H1 (cell line): ENCODE results near the gene USH1C. TPM values are rescaled to one million over a fixed set of nuclear protein-coding genes. Genes with fewer than 3 reads are reported as not detected.

Source experiments
- CTCF ChIA-PET: fragments of 300-600 bp; sonication (Branson Sonifier 250); formaldehyde crosslinking; loops from one replicate; lab custom pipeline; 2021; ENCODE audit not compliant: partially characterized antibody; lab: Charles Lee
- POLR2A ChIA-PET: fragments of 300-600 bp; sonication (Branson Sonifier 250); formaldehyde crosslinking; loops from one replicate; lab custom pipeline; 2021; ENCODE audit warnings: inconsistent platforms; ENCODE audit not compliant: partially characterized antibody; lab: Charles Lee
- DNase-seq, 2 experiments: peaks; one replicate each; pipeline versions ENCODE4 v3.0.0 to v3.0.0-alpha.2; 2010 to 2022; ENCODE audit warnings: low spot score in 2 of 2, low read depth in 1 of 2, mixed read lengths in 1 of 2
- FAIRE-seq: peaks from 2 replicates; lab custom pipeline; 2011; peaks lifted over from hg19 to GRCh38; lab: Jason Lieb, UNC
- H2AFZ ChIP-seq: 2 replicates; pipeline ENCODE4 v1.8.1; 2012; ENCODE audit warnings: low read length, inconsistent platforms
- H2AK5ac ChIP-seq: 2 replicates; pipeline ENCODE4 v1.6.1; 2013; ENCODE audit warnings: low read depth, low read length
- H2BK120ac ChIP-seq: replicated peaks from 2 replicates; pipeline ENCODE3; 2013; ENCODE audit warnings: low read depth, low read length, inconsistent platforms
- H2BK12ac ChIP-seq: 2 replicates; pipeline ENCODE4 v1.6.1; 2013; ENCODE audit warnings: low read depth, low read length
- H2BK15ac ChIP-seq: 2 replicates; pipeline ENCODE4 v1.6.1; 2013; ENCODE audit warnings: low read length
- H2BK20ac ChIP-seq: 2 replicates; pipeline ENCODE4 v1.6.1; 2013; ENCODE audit warnings: low read length
- H2BK5ac ChIP-seq: 2 replicates; pipeline ENCODE4 v1.6.1; 2013; ENCODE audit warnings: low read depth, low read length
- H3K14ac ChIP-seq: 2 replicates; pipeline ENCODE4 v1.6.1; 2013; ENCODE audit warnings: inconsistent platforms; ENCODE audit not compliant: insufficient read length
- H3K18ac ChIP-seq: 2 replicates; pipeline ENCODE4 v1.6.1; 2013; ENCODE audit warnings: low read length; ENCODE audit errors: extremely low read depth
- H3K23ac ChIP-seq: 2 replicates; pipeline ENCODE4 v1.6.1; 2013; ENCODE audit warnings: inconsistent platforms; ENCODE audit not compliant: insufficient read length
- H3K23me2 ChIP-seq: 2 replicates; pipeline ENCODE4 v1.6.1; 2013; ENCODE audit warnings: low read depth, low read length
- H3K27ac ChIP-seq: 2 replicates; pipeline ENCODE4 v1.6.1; 2011; ENCODE audit warnings: low read depth, low read length, inconsistent platforms
- H3K27me3 ChIP-seq, 4 experiments: replicated peaks in 1 of 4; 1 replicate in 1 of 4; 2 replicates in 3 of 4; pipeline versions ENCODE4 v1.6.1 to v1.8.1; 2011 to 2013; ENCODE audit warnings: low read length in 3 of 4, mild to moderate bottlenecking in 3 of 4, inconsistent platforms in 2 of 4, mixed read lengths in 2 of 4, moderate library complexity in 1 of 4; ENCODE audit not compliant: control insufficient read depth in 3 of 4, insufficient read depth in 3 of 4; ENCODE audit errors: extremely low read depth in 1 of 4
- H3K36me3 ChIP-seq, 4 experiments: 2 replicates each; pipeline versions ENCODE4 v1.6.1 to v1.8.1; 2011 to 2013; ENCODE audit warnings: mild to moderate bottlenecking in 4 of 4, low read length in 3 of 4, moderate library complexity in 2 of 4, control low read depth in 1 of 4, inconsistent platforms in 1 of 4; ENCODE audit not compliant: insufficient read depth in 4 of 4, control insufficient read depth in 2 of 4
- H3K4ac ChIP-seq: replicated peaks from 2 replicates; pipeline ENCODE3; 2013; ENCODE audit warnings: low read length, low read depth, mixed read lengths, inconsistent platforms; ENCODE audit not compliant: insufficient read length
- H3K4me1 ChIP-seq, 4 experiments: replicated peaks in 1 of 4; 1 replicate in 1 of 4; 2 replicates in 3 of 4; pipeline versions ENCODE4 v1.6.1 to v1.8.1; 2011 to 2013; ENCODE audit warnings: low read length in 3 of 4, inconsistent platforms in 2 of 4, mixed read lengths in 1 of 4; ENCODE audit not compliant: insufficient read depth in 4 of 4, control insufficient read depth in 3 of 4
- H3K4me2 ChIP-seq, 2 experiments: 2 replicates each; pipeline versions ENCODE4 v1.6.1 to v1.8.1; 2011 to 2013; ENCODE audit warnings: low read depth in 2 of 2, low read length in 2 of 2, control low read depth in 1 of 2, inconsistent platforms in 1 of 2, mild to moderate bottlenecking in 1 of 2; ENCODE audit not compliant: insufficient read depth in 1 of 2
- H3K4me3 ChIP-seq, 4 experiments: fragments of 200-600, 300-600 bp in 1 of 4; sonication (generic), shearing (Covaris generic), sonication (Bioruptor Twin) in 1 of 4; 2 replicates each; pipeline versions ENCODE4 v1.5.1 to v1.8.1; 2011 to 2016; ENCODE audit warnings: low read length in 4 of 4, low read depth in 3 of 4, control low read depth in 2 of 4, inconsistent platforms in 2 of 4, mild to moderate bottlenecking in 2 of 4, mixed read lengths in 1 of 4, moderate library complexity in 1 of 4; ENCODE audit not compliant: insufficient read depth in 2 of 4; ENCODE audit errors: extremely low read depth in 1 of 4
- H3K56ac ChIP-seq: replicated peaks from 2 replicates; pipeline ENCODE3; 2013; ENCODE audit warnings: low read depth, mild to moderate bottlenecking, mixed read lengths, low read length, inconsistent platforms; ENCODE audit not compliant: insufficient read length
- H3K79me1 ChIP-seq: 2 replicates; pipeline ENCODE4 v1.6.1; 2013; ENCODE audit warnings: low read depth, low read length, control low read depth
- H3K79me2 ChIP-seq, 2 experiments: 2 replicates each; pipeline versions ENCODE4 v1.6.1 to v1.8.1; 2012 to 2013; ENCODE audit warnings: low read length in 2 of 2, mild to moderate bottlenecking in 2 of 2, inconsistent platforms in 1 of 2; ENCODE audit not compliant: insufficient read depth in 2 of 2, control insufficient read depth in 1 of 2
- H3K9ac ChIP-seq, 4 experiments: replicated peaks in 1 of 4; 1 replicate in 1 of 4; 2 replicates in 3 of 4; pipeline versions ENCODE4 v1.6.1 to v1.8.1; 2011 to 2013; ENCODE audit warnings: low read depth in 3 of 4, low read length in 3 of 4, control low read depth in 2 of 4, mild to moderate bottlenecking in 2 of 4, moderate library complexity in 2 of 4, inconsistent platforms in 1 of 4; ENCODE audit errors: extremely low read depth in 1 of 4
- H3K9me3 ChIP-seq, 2 experiments: 2 replicates each; pipeline versions ENCODE4 v1.6.1 to v1.8.1; 2012 to 2013; ENCODE audit warnings: mild to moderate bottlenecking in 2 of 2, moderate library complexity in 2 of 2, control low read depth in 1 of 2, inconsistent platforms in 1 of 2, low read depth in 1 of 2, low read length in 1 of 2, mixed read lengths in 1 of 2; ENCODE audit not compliant: insufficient read depth in 2 of 2
- H4K20me1 ChIP-seq, 2 experiments: replicated peaks in 1 of 2; 2 replicates each; pipeline versions ENCODE3 to v1.8.1; 2011 to 2013; ENCODE audit warnings: inconsistent platforms in 2 of 2, low read length in 2 of 2, mild to moderate bottlenecking in 1 of 2; ENCODE audit not compliant: insufficient read depth in 2 of 2, control insufficient read depth in 1 of 2
- H4K5ac ChIP-seq: 2 replicates; pipeline ENCODE4 v1.6.1; 2013; ENCODE audit warnings: low read length, low read depth, mixed read lengths, inconsistent platforms; ENCODE audit not compliant: insufficient read length
- H4K8ac ChIP-seq: 2 replicates; pipeline ENCODE4 v1.8.0; 2013; ENCODE audit warnings: mild to moderate bottlenecking, moderate library complexity, low read length, inconsistent platforms; ENCODE audit not compliant: insufficient read depth; ENCODE audit errors: extremely low read depth
- H4K91ac ChIP-seq: replicated peaks from 2 replicates; pipeline ENCODE3; 2013; ENCODE audit warnings: low read length, mixed read lengths, inconsistent platforms; ENCODE audit not compliant: insufficient read length
- CEBPB ChIP-seq: IDR thresholded peaks from 2 replicates; pipeline ENCODE4 v1.6.1; 2012; ENCODE audit warnings: low read depth, low read length
- CTCF ChIP-seq, 3 experiments: IDR thresholded peaks; 1 replicate in 2 of 3; 2 replicates in 1 of 3; pipeline versions ENCODE4 v1.5.1 to v1.6.1; 2011; ENCODE audit warnings: low read length in 3 of 3, mild to moderate bottlenecking in 3 of 3, inconsistent platforms in 2 of 3, low read depth in 1 of 3, moderate library complexity in 1 of 3; ENCODE audit not compliant: insufficient read depth in 1 of 3; ENCODE audit errors: control extremely low read depth in 1 of 3
- SP4 ChIP-seq: IDR thresholded peaks from 2 replicates; pipeline ENCODE4 v1.6.1; 2012; ENCODE audit warnings: low read length, inconsistent platforms
- WGBS, 2 experiments: shearing (Covaris generic) in 1 of 2; methylation state at CpG; one replicate each; pipeline versions ENCODE4 v1.1.6 to v1.1.7; 2013 to 2015; ENCODE audit warnings: low lambda C conversion rate in 2 of 2, mixed read lengths in 2 of 2, inconsistent platforms in 1 of 2, low coverage in 1 of 2, missing lambda C conversion rate in 1 of 2; ENCODE audit not compliant: insufficient replicate concordance in 2 of 2, insufficient coverage in 1 of 2, insufficient read length in 1 of 2; ENCODE audit errors: extremely low coverage in 1 of 2, missing lambda C conversion rate in 1 of 2; 5-methylcytosine and 5-hydroxymethylcytosine counted together
- polyA plus RNA-seq, 7 experiments: library from polyadenylated mRNA; depleted of rRNA in 3 of 7; stranded (reverse) in 5 of 7; unstranded in 2 of 7; fragments of >200 nt in 5 of 7; fragments of 200-250 nt in 2 of 7; gene quantifications; 1 replicate in 5 of 7; 2 replicates in 1 of 7; 4 replicates in 1 of 7; pipeline versions ENCODE4 v1.2.1 to v1.2.3, GENCODE V29; 2011 to 2013; ENCODE audit warnings: missing spikeins in 2 of 7, mixed read lengths in 2 of 7
- total RNA-seq: library from RNA; stranded (reverse); fragmentation: NEBNext Ultra II Directional; extraction: Animal tissue kit (Norgen Biotek cat#: 25700); gene quantifications from 2 replicates; pipeline ENCODE4 v1.2.1, GENCODE V29; 2021

The USH1C gene
- total and polyA plus RNA-seq, 2 of the 8 experiments (the other 6 are each of a cell fraction or from before 2014, with no cell fraction given) = 1.3 to 1.6 TPM

DNA sequence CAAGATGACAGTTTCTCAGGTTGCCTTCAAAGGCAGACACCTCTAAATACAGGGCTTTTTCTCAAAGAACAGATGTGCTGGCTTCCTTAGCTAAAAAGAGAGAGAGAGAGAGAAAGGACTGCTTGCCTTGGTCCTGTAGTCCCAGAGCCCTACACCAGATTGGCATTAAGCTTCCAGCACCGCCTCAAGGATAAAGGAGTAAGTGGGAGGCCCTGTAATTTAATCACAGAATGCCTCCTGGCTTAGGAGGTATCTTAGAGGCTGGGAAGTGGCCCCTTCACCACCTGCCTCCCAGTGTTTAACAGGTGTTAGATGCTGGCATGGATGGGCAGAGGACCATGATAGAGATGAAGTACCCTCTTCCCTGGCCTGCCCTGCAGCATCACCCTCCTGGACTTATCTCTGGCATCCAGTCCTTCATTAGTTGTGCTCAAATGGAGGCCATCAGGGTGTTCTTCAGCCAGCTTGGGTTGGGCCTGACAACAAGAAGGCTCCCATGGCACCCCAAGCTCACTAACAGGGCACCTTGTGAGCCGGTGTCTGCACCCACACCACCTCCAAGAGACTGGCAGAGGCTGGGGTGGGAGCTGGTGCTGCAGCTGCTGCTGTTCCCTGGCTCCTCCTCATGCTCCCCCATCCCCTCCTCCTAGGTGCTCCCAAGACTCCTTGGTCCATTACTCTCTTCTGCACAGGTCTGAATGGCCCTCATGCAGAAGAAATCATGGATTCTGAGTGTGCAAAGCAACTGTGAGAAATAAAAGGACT is 100.1 kb downstream of the USH1C start:
- no peak overlapping the region for H4K8ac ChIP-seq
- no peaks in the 10 kb centered on the region for H3K23me2 ChIP-seq
- WGBS, 2 experiments = 77% methylated on average over 2 of the region's 2 CpGs; no CpG with 5 or more reads in 1 of the 2 experiments
- no peak overlapping the region for H3K18ac ChIP-seq
- no peak overlapping the region for H3K14ac ChIP-seq
- H2AFZ ChIP-seq = no peak overlapping the region
- H3K36me3 ChIP-seq = no peaks in the 10 kb centered on the region
- no peak overlapping the region for H3K4me3 ChIP-seq
- H3K9me3 ChIP-seq = no peaks in the 10 kb centered on the region; a peak in 1 of 4 replicates
- no peak overlapping the region for H3K23ac ChIP-seq
- no peak overlapping the region for H4K5ac ChIP-seq
- ChIA-PET CTCF (interaction anchor here (0.8 to 1.6 kb wide), 6 partner anchors 13 to 119 kb away, joined by 3 to 4 read pairs (median 4); no protein-coding TSS in a partner anchor), POLR2A (interaction anchor here (1.2 kb wide), 1 partner anchor 48 kb away, joined by 3 read pairs; no protein-coding TSS in a partner anchor)
- H3K4me2 ChIP-seq = no peak overlapping the region
- H2BK20ac ChIP-seq = no peak overlapping the region
- DNase-seq = no peak
- H3K27ac ChIP-seq = no peak overlapping the region
- no peak overlapping the region for H2BK120ac ChIP-seq
- no peak for FAIRE-seq
- H4K20me1 ChIP-seq = no peaks in the 10 kb centered on the region
- no peak overlapping the region for H2AK5ac ChIP-seq
- H3K4me1 ChIP-seq = peaks cover 0 to 3% (median 1%) of the 10 kb centered on the region in 4 experiments; a peak in 4 of 7 replicates
- peaks cover 1 to 17% (median 14%) of the 10 kb centered on the region in 4 experiments; a peak in 6 of 7 replicates for H3K27me3 ChIP-seq
- H3K56ac ChIP-seq = no peak overlapping the region
- no peak overlapping the region for H2BK15ac ChIP-seq
- no peak overlapping the region for H3K4ac ChIP-seq
- no peak overlapping the region for H4K91ac ChIP-seq
- H3K79me1 ChIP-seq = no peaks in the 10 kb centered on the region
- no peaks in the 10 kb centered on the region for H3K79me2 ChIP-seq
- no peak overlapping the region for H2BK12ac ChIP-seq
- H2BK5ac ChIP-seq = no peak overlapping the region
- no peak overlapping the region for H3K9ac ChIP-seq
- TF ChIP-seq CEBPB = no peak
- no peak for TF ChIP-seq CTCF (IDR thresholded peaks at IDR 0.05; ENCODE audit: control extremely low read depth in 1 of 3, insufficient read depth in 1 of 3, low read depth in 1 of 3, low read length in 3 of 3)
- no peak for TF ChIP-seq SP4
